Endothelial cell of umbilical vein (primary cell): Measurements from ENCODE around the gene TIMM8A. TPM values are rescaled to one million over a fixed set of nuclear protein-coding genes. Genes with fewer than 3 reads are reported as not detected.

Experiments
- BruUV-seq: library from RNA; stranded (reverse); fragments of 400-500 nt; replicated peaks from 2 replicates; lab custom pipeline; 2021; lab: Mats Ljungman, UMichigan
- CTCF ChIA-PET: fragments of 300-600, 350-600 bp; sonication (Branson Sonifier 250); formaldehyde crosslinking; loops from one replicate; lab custom pipeline; 2021; ENCODE audit warnings: antibody characterized with exemption, inconsistent platforms; lab: Charles Lee
- POLR2A ChIA-PET: fragments of 300-600, 350-600 bp; sonication (Branson Sonifier 250); formaldehyde crosslinking; loops from one replicate; lab custom pipeline; 2021; ENCODE audit warnings: antibody characterized with exemption, inconsistent platforms; lab: Charles Lee
- DNase-seq: peaks from one replicate; pipeline ENCODE4 v3.0.0-alpha.2; 2011; ENCODE audit warnings: low read depth, low spot score
- FAIRE-seq: peaks from 2 replicates; lab custom pipeline; 2011; peaks lifted over from hg19 to GRCh38; lab: Jason Lieb, UNC
- H2AFZ ChIP-seq: 2 replicates; pipeline ENCODE4 v1.6.0; 2012; ENCODE audit warnings: low read depth, low read length, control low read depth, inconsistent platforms
- H3K27ac ChIP-seq: 2 replicates; pipeline ENCODE4 v1.5.1; 2011; ENCODE audit warnings: low read depth, mild to moderate bottlenecking, control low read depth, low read length, moderate library complexity; ENCODE audit not compliant: insufficient read depth
- H3K27me3 ChIP-seq, 2 experiments: 2 replicates each; pipeline versions ENCODE4 v1.6.0 to v1.6.1; 2011; ENCODE audit warnings: low read length in 2 of 2, mixed read lengths in 1 of 2; ENCODE audit not compliant: control insufficient read depth in 2 of 2, insufficient read depth in 2 of 2
- H3K36me3 ChIP-seq, 2 experiments: 2 replicates in 1 of 2; 3 replicates in 1 of 2; pipeline ENCODE4 v1.5.1; 2011; ENCODE audit warnings: low read length in 2 of 2, mild to moderate bottlenecking in 1 of 2, moderate library complexity in 1 of 2; ENCODE audit not compliant: control insufficient read depth in 2 of 2, insufficient read depth in 2 of 2; ENCODE audit errors: extremely low read depth in 1 of 2
- H3K4me1 ChIP-seq: 3 replicates; pipeline ENCODE4 v1.5.1; 2011; ENCODE audit warnings: mild to moderate bottlenecking, low read length; ENCODE audit not compliant: control insufficient read depth, insufficient read depth; ENCODE audit errors: extremely low read depth
- H3K4me2 ChIP-seq: 2 replicates; pipeline ENCODE4 v1.6.1; 2011; ENCODE audit warnings: low read length, control low read depth, mixed read lengths; ENCODE audit not compliant: insufficient read depth
- H3K4me3 ChIP-seq, 3 experiments: fragments of 200-600 bp in 1 of 3; sonication (generic), shearing (Covaris generic) in 1 of 3; replicated peaks in 1 of 3; 2 replicates each; pipeline ENCODE4 v1.5.1; 2011 to 2016; ENCODE audit warnings: control low read depth in 3 of 3, low read length in 3 of 3, mild to moderate bottlenecking in 2 of 3, inconsistent platforms in 1 of 3, low read depth in 1 of 3, moderate library complexity in 1 of 3; ENCODE audit not compliant: insufficient read depth in 1 of 3
- H3K79me2 ChIP-seq: 2 replicates; pipeline ENCODE4 v1.6.0; 2012; ENCODE audit warnings: low read length, inconsistent platforms; ENCODE audit not compliant: control insufficient read depth, insufficient read depth
- H3K9ac ChIP-seq: replicated peaks from 2 replicates; pipeline ENCODE3; 2011; ENCODE audit warnings: low read length, control low read depth; ENCODE audit not compliant: insufficient read depth; ENCODE audit errors: extremely low read depth
- H3K9me1 ChIP-seq: replicated peaks from 3 replicates; pipeline ENCODE4 v1.6.0; 2011; ENCODE audit warnings: mild to moderate bottlenecking, low read length; ENCODE audit not compliant: control insufficient read depth, insufficient read depth; ENCODE audit errors: extremely low read depth
- H3K9me3 ChIP-seq: replicated peaks from 2 replicates; pipeline ENCODE4 v1.5.1; 2012; ENCODE audit warnings: low read length, inconsistent platforms; ENCODE audit not compliant: control insufficient read depth, insufficient read depth
- H4K20me1 ChIP-seq: replicated peaks from 2 replicates; pipeline ENCODE3; 2011; ENCODE audit warnings: mild to moderate bottlenecking, low read length; ENCODE audit not compliant: control insufficient read depth, insufficient read depth; ENCODE audit errors: extremely low read depth
- EZH2 ChIP-seq: IDR thresholded peaks from 2 replicates; pipeline ENCODE4 v1.6.1; 2012; ENCODE audit warnings: borderline replicate concordance, low read depth, mild to moderate bottlenecking, moderate library complexity, low read length, inconsistent platforms; ENCODE audit not compliant: severe bottlenecking
- FOS ChIP-seq: IDR thresholded peaks from 2 replicates; pipeline ENCODE4 v1.6.1; 2011; ENCODE audit warnings: mild to moderate bottlenecking, low read length, moderate library complexity, borderline replicate concordance; ENCODE audit not compliant: insufficient read depth
- GATA2 ChIP-seq: IDR thresholded peaks from 2 replicates; pipeline ENCODE4 v1.7.0; 2011; ENCODE audit warnings: low read depth, mild to moderate bottlenecking, moderate library complexity, mixed read lengths, low read length; ENCODE audit not compliant: insufficient read length, insufficient read depth
- JUN ChIP-seq: IDR thresholded peaks from 2 replicates; pipeline ENCODE4 v1.6.1; 2011; ENCODE audit warnings: borderline replicate concordance, low read depth; ENCODE audit not compliant: insufficient read length, insufficient read depth
- MAX ChIP-seq: IDR thresholded peaks from 2 replicates; pipeline ENCODE4 v1.6.1; 2011; ENCODE audit not compliant: insufficient read depth, insufficient read length
- MYC ChIP-seq: IDR thresholded peaks from one replicate; pipeline ENCODE4 v1.6.1; 2011; ENCODE audit warnings: mild to moderate bottlenecking, low read depth, low read length
- POLR2A ChIP-seq: IDR thresholded peaks from 2 replicates; pipeline ENCODE4 v1.6.1; 2012; ENCODE audit warnings: low read depth, mild to moderate bottlenecking, control low read depth, low read length
- POLR2AphosphoS5 ChIP-seq: IDR thresholded peaks from 2 replicates; pipeline ENCODE4 v1.6.1; 2012; ENCODE audit warnings: low read depth, mild to moderate bottlenecking, control low read depth, low read length, moderate library complexity; ENCODE audit not compliant: insufficient read depth
- dilution Hi-C: fragments of 300-500 bp; cut with MboI; formaldehyde crosslinking; loops from one replicate; pipeline ENCODE4 v1.15.0; 2019; ENCODE audit warnings: low sequenced_read_pairs; ENCODE audit not compliant: extremely low pct_ligation_motif_present
- intact Hi-C: fragments of 100-400 bp; cut with micrococcal nuclease; formaldehyde crosslinking; loops from one replicate; pipeline ENCODE4 v1.10.0; 2022
- polyA plus RNA-seq, 4 experiments: library from polyadenylated mRNA; depleted of rRNA in 3 of 4; stranded (reverse) in 3 of 4; unstranded in 1 of 4; fragments of >200 nt; gene quantifications; 2 replicates each; pipeline versions ENCODE4 v1.2.1 to v1.2.3, GENCODE V29; 2011 to 2012; ENCODE audit warnings: missing spikeins in 1 of 4
- total RNA-seq: library from RNA; stranded (reverse); gene quantifications from 2 replicates; pipeline ENCODE4 v1.2.3, GENCODE V29; 2021
- TF ChIP-seq, protein P1 (sequence below), 2 donors: IDR thresholded peaks; 1 replicate in 1 of 2; 2 replicates in 1 of 2; pipeline ENCODE4 v1.5.1; 2011; ENCODE audit warnings: low read length in 2 of 2, mild to moderate bottlenecking in 2 of 2, moderate library complexity in 2 of 2, control low read depth in 1 of 2, inconsistent platforms in 1 of 2, low read depth in 1 of 2; ENCODE audit not compliant: insufficient read depth in 1 of 2; ENCODE audit errors: extremely low read depth in 1 of 2

The TIMM8A gene
- total and polyA plus RNA-seq, 2 donors (not counting 3 experiments of a cell fraction or from before 2014, with no cell fraction given): 10.9 to 17.5 TPM

GRCh38 chrX:101362116-101362515, 13.6 kb upstream of the TIMM8A start:
- H3K9me1 ChIP-seq: no peaks in the 10 kb centered on the region
- intact Hi-C loops: no loop called here
- no peaks in the 10 kb centered on the region for H3K4me1 ChIP-seq
- dilution Hi-C loops: no loop called here
- no peak overlapping the region for H3K27ac ChIP-seq
- no peak for TF ChIP-seq POLR2A
- TF ChIP-seq EZH2: no peak
- TF ChIP-seq JUN: no peak
- no peak for TF ChIP-seq MAX
- no peak for TF ChIP-seq FOS
- TF ChIP-seq, protein P1, sequence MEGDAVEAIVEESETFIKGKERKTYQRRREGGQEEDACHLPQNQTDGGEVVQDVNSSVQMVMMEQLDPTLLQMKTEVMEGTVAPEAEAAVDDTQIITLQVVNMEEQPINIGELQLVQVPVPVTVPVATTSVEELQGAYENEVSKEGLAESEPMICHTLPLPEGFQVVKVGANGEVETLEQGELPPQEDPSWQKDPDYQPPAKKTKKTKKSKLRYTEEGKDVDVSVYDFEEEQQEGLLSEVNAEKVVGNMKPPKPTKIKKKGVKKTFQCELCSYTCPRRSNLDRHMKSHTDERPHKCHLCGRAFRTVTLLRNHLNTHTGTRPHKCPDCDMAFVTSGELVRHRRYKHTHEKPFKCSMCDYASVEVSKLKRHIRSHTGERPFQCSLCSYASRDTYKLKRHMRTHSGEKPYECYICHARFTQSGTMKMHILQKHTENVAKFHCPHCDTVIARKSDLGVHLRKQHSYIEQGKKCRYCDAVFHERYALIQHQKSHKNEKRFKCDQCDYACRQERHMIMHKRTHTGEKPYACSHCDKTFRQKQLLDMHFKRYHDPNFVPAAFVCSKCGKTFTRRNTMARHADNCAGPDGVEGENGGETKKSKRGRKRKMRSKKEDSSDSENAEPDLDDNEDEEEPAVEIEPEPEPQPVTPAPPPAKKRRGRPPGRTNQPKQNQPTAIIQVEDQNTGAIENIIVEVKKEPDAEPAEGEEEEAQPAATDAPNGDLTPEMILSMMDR (IDR thresholded peaks at IDR 0.05; ENCODE audit: extremely low read depth in 1 of 2, insufficient read depth in 1 of 2, low read depth in 1 of 2, low read length in 2 of 2): no peak
- TF ChIP-seq POLR2AphosphoS5: no peak
- no peak for TF ChIP-seq GATA2
- TF ChIP-seq MYC: no peak
- ChIA-PET CTCF (no interaction called here), POLR2A (no interaction called here)
- no TSS peak for BruUV-seq
- H3K4me2 ChIP-seq: no peak overlapping the region
- H3K79me2 ChIP-seq: no peaks in the 10 kb centered on the region
- no peaks in the 10 kb centered on the region for H3K9me3 ChIP-seq
- no peaks in the 10 kb centered on the region for H3K27me3 ChIP-seq
- no peak overlapping the region for H3K4me3 ChIP-seq
- H2AFZ ChIP-seq: no peak overlapping the region
- no peak overlapping the region for H3K9ac ChIP-seq
- H4K20me1 ChIP-seq: no peaks in the 10 kb centered on the region
- no peak for DNase-seq
- no peaks in the 10 kb centered on the region for H3K36me3 ChIP-seq
- no peak for FAIRE-seq
